ENCODE measurements around the gene CELF1.
"Not testable (repeated sequence)": the region's sequence is repeated elsewhere in the genome, so short reads cannot be mapped to it uniquely, and the experiment has no call there.

The CELF1 gene

GRCh38 chr11:47534704-47535251, 18.2 kb downstream of the CELF1 start:
- H3K27me3 ChIP-seq (ENCODE audit: low read depth, low read length): no peaks in the 10 kb centered on the region
- no peak overlapping the region for H3K27ac ChIP-seq (ENCODE audit: low read length)
- H3K36me3 ChIP-seq (ENCODE audit: control insufficient read depth in 1 of 2, insufficient read depth in 2 of 2, low read length in 2 of 2): no peaks in the 10 kb centered on the region
- H3K4me3 ChIP-seq (ENCODE audit: low read depth in 1 of 2, low read length in 2 of 2): no peak overlapping the region
- no peaks in the 10 kb centered on the region for H3K9me3 ChIP-seq (ENCODE audit: control insufficient read depth in 1 of 2, low read length in 2 of 2)
- H3K4me1 ChIP-seq (ENCODE audit: control insufficient read depth in 1 of 2, insufficient read depth in 2 of 2, low read length in 2 of 2): peaks cover 10 to 75% of the 10 kb centered on the region in 2 donors

GRCh38 chr11:47533690-47534151, 19.2 kb downstream of the CELF1 start:
- H3K9me3 ChIP-seq (ENCODE audit: control insufficient read depth in 1 of 2, low read length in 2 of 2): no peaks in the 10 kb centered on the region
- H3K27ac ChIP-seq (ENCODE audit: low read length): no peak overlapping the region
- no peaks in the 10 kb centered on the region for H3K36me3 ChIP-seq (ENCODE audit: control insufficient read depth in 1 of 2, insufficient read depth in 2 of 2, low read length in 2 of 2)
- H3K4me3 ChIP-seq (ENCODE audit: low read depth in 1 of 2, low read length in 2 of 2): no peak overlapping the region
- peaks cover 7 to 67% of the 10 kb centered on the region in 2 donors for H3K4me1 ChIP-seq (ENCODE audit: control insufficient read depth in 1 of 2, insufficient read depth in 2 of 2, low read length in 2 of 2)
- H3K27me3 ChIP-seq (ENCODE audit: low read depth, low read length): no peaks in the 10 kb centered on the region

GRCh38 chr11:47532597-47533213, 20.2 kb downstream of the CELF1 start:
- Histone ChIP-seq H3K27me3 (ENCODE audit: low read depth, low read length) (no peaks in the 10 kb centered on the region), H3K36me3 (ENCODE audit: control insufficient read depth in 1 of 2, insufficient read depth in 2 of 2, low read length in 2 of 2) (no peaks in the 10 kb centered on the region), H3K9me3 (ENCODE audit: control insufficient read depth in 1 of 2, low read length in 2 of 2) (no peaks in the 10 kb centered on the region), H3K4me1 (ENCODE audit: control insufficient read depth in 1 of 2, insufficient read depth in 2 of 2, low read length in 2 of 2) (peaks cover 4 to 60% of the 10 kb centered on the region in 2 donors), H3K4me3 (ENCODE audit: low read depth in 1 of 2, low read length in 2 of 2) (no peak overlapping the region), H3K27ac (ENCODE audit: low read length) (no peak overlapping the region)

GRCh38 chr11:47531666-47532065, 21.3 kb downstream of the CELF1 start:
- no peaks in the 10 kb centered on the region for H3K27me3 ChIP-seq (ENCODE audit: low read depth, low read length)
- peaks cover 4 to 50% of the 10 kb centered on the region in 2 donors for H3K4me1 ChIP-seq (ENCODE audit: control insufficient read depth in 1 of 2, insufficient read depth in 2 of 2, low read length in 2 of 2)
- no peaks in the 10 kb centered on the region for H3K36me3 ChIP-seq (ENCODE audit: control insufficient read depth in 1 of 2, insufficient read depth in 2 of 2, low read length in 2 of 2)
- H3K4me3 ChIP-seq (ENCODE audit: low read depth in 1 of 2, low read length in 2 of 2): no peak overlapping the region
- no peak overlapping the region for H3K27ac ChIP-seq (ENCODE audit: low read length)
- H3K9me3 ChIP-seq (ENCODE audit: control insufficient read depth in 1 of 2, low read length in 2 of 2): no peaks in the 10 kb centered on the region

GRCh38 chr11:47530721-47531120, 22.2 kb downstream of the CELF1 start:
- H3K4me3 ChIP-seq (ENCODE audit: low read depth in 1 of 2, low read length in 2 of 2); H3K27ac ChIP-seq (ENCODE audit: low read length); H3K27me3 ChIP-seq (ENCODE audit: low read depth, low read length); H3K36me3 ChIP-seq (ENCODE audit: control insufficient read depth in 1 of 2, insufficient read depth in 2 of 2, low read length in 2 of 2); H3K9me3 ChIP-seq (ENCODE audit: control insufficient read depth in 1 of 2, low read length in 2 of 2): not testable (repeated sequence)
- H3K4me1 ChIP-seq (ENCODE audit: control insufficient read depth in 1 of 2, insufficient read depth in 2 of 2, low read length in 2 of 2): peaks cover 4 to 44% of the 10 kb centered on the region in 2 donors

GRCh38 chr11:47529951-47530350, 23.0 kb downstream of the CELF1 start:
- H3K36me3 ChIP-seq (ENCODE audit: control insufficient read depth in 1 of 2, insufficient read depth in 2 of 2, low read length in 2 of 2): no peaks in the 10 kb centered on the region
- H3K4me3 ChIP-seq (ENCODE audit: low read depth in 1 of 2, low read length in 2 of 2): no peak overlapping the region
- H3K4me1 ChIP-seq (ENCODE audit: control insufficient read depth in 1 of 2, insufficient read depth in 2 of 2, low read length in 2 of 2): peaks cover 4 to 47% of the 10 kb centered on the region in 2 donors
- H3K27me3 ChIP-seq (ENCODE audit: low read depth, low read length): no peaks in the 10 kb centered on the region
- H3K9me3 ChIP-seq (ENCODE audit: control insufficient read depth in 1 of 2, low read length in 2 of 2): no peaks in the 10 kb centered on the region
- H3K27ac ChIP-seq (ENCODE audit: low read length): no peak overlapping the region

GRCh38 chr11:47527186-47527585, 25.7 kb downstream of the CELF1 start:
- peaks cover 23 to 34% of the 10 kb centered on the region in 2 donors for H3K4me1 ChIP-seq (ENCODE audit: control insufficient read depth in 1 of 2, insufficient read depth in 2 of 2, low read length in 2 of 2)
- H3K36me3 ChIP-seq (ENCODE audit: control insufficient read depth in 1 of 2, insufficient read depth in 2 of 2, low read length in 2 of 2): no peaks in the 10 kb centered on the region
- no peak overlapping the region for H3K4me3 ChIP-seq (ENCODE audit: low read depth in 1 of 2, low read length in 2 of 2)
- no peak overlapping the region for H3K27ac ChIP-seq (ENCODE audit: low read length)
- no peaks in the 10 kb centered on the region for H3K27me3 ChIP-seq (ENCODE audit: low read depth, low read length)
- no peaks in the 10 kb centered on the region for H3K9me3 ChIP-seq (ENCODE audit: control insufficient read depth in 1 of 2, low read length in 2 of 2)

GRCh38 chr11:47526032-47526431, 26.9 kb downstream of the CELF1 start:
- not testable (repeated sequence) for H3K27ac ChIP-seq (ENCODE audit: low read length)

GRCh38 chr11:47524291-47524874, 28.5 kb downstream of the CELF1 start:
- Histone ChIP-seq H3K27me3 (ENCODE audit: low read depth, low read length) (no peaks in the 10 kb centered on the region), H3K9me3 (ENCODE audit: control insufficient read depth in 1 of 2, low read length in 2 of 2) (no peaks in the 10 kb centered on the region), H3K36me3 (ENCODE audit: control insufficient read depth in 1 of 2, insufficient read depth in 2 of 2, low read length in 2 of 2) (no peaks in the 10 kb centered on the region), H3K4me3 (ENCODE audit: low read depth in 1 of 2, low read length in 2 of 2) (peak overlapping the region; percentile 17 to 58), H3K4me1 (ENCODE audit: control insufficient read depth in 1 of 2, insufficient read depth in 2 of 2, low read length in 2 of 2) (peaks cover 19 to 38% of the 10 kb centered on the region in 2 donors), H3K27ac (ENCODE audit: low read length) (peak overlapping the region; percentile 90)

More at GRCh38 chr11:47526032-47526431, 26.9 kb downstream of the CELF1 start:
- not testable (repeated sequence) for H3K27me3 ChIP-seq (ENCODE audit: low read depth, low read length); H3K36me3 ChIP-seq (ENCODE audit: control insufficient read depth in 1 of 2, insufficient read depth in 2 of 2, low read length in 2 of 2); H3K9me3 ChIP-seq (ENCODE audit: control insufficient read depth in 1 of 2, low read length in 2 of 2); H3K4me3 ChIP-seq (ENCODE audit: low read depth in 1 of 2, low read length in 2 of 2)
- peaks cover 19 to 30% of the 10 kb centered on the region in 2 donors for H3K4me1 ChIP-seq (ENCODE audit: control insufficient read depth in 1 of 2, insufficient read depth in 2 of 2, low read length in 2 of 2)

- H3K27me3 ChIP-seq (ENCODE audit: low read depth, low read length): no peaks in the 10 kb centered on the region
- peak overlapping the region; percentile 90 for H3K27ac ChIP-seq (ENCODE audit: low read length)
- peaks cover 22 to 42% of the 10 kb centered on the region in 2 donors for H3K4me1 ChIP-seq (ENCODE audit: control insufficient read depth in 1 of 2, insufficient read depth in 2 of 2, low read length in 2 of 2)
- H3K4me3 ChIP-seq (ENCODE audit: low read depth in 1 of 2, low read length in 2 of 2): peak overlapping the region; percentile 17 to 58
- no peaks in the 10 kb centered on the region for H3K36me3 ChIP-seq (ENCODE audit: control insufficient read depth in 1 of 2, insufficient read depth in 2 of 2, low read length in 2 of 2)
- no peaks in the 10 kb centered on the region for H3K9me3 ChIP-seq (ENCODE audit: control insufficient read depth in 1 of 2, low read length in 2 of 2)
Observed at GRCh38 chr11:47523490-47524225, 29.3 kb downstream of the CELF1 start.

GRCh38 chr11:47518212-47518964, 34.5 kb downstream of the CELF1 start:
- peak overlapping the region; percentile 29 for H3K27ac ChIP-seq (ENCODE audit: low read length)

More at GRCh38 chr11:47518212-47518964, 34.5 kb downstream of the CELF1 start:
- H3K4me3 ChIP-seq (ENCODE audit: low read depth in 1 of 2, low read length in 2 of 2): no peak overlapping the region
- no peaks in the 10 kb centered on the region for H3K9me3 ChIP-seq (ENCODE audit: control insufficient read depth in 1 of 2, low read length in 2 of 2)
- peaks cover 23 to 72% of the 10 kb centered on the region in 2 donors for H3K4me1 ChIP-seq (ENCODE audit: control insufficient read depth in 1 of 2, insufficient read depth in 2 of 2, low read length in 2 of 2)
- H3K36me3 ChIP-seq (ENCODE audit: control insufficient read depth in 1 of 2, insufficient read depth in 2 of 2, low read length in 2 of 2): no peaks in the 10 kb centered on the region
- no peaks in the 10 kb centered on the region for H3K27me3 ChIP-seq (ENCODE audit: low read depth, low read length)

All from muscle layer of duodenum (tissue), 2 donors.